ENCODE measurements around the gene SYT3.

GRCh38 chr19:50667759-50668231, 28.1 kb upstream of the SYT3 start:
- TF ChIP-seq, protein P1, sequence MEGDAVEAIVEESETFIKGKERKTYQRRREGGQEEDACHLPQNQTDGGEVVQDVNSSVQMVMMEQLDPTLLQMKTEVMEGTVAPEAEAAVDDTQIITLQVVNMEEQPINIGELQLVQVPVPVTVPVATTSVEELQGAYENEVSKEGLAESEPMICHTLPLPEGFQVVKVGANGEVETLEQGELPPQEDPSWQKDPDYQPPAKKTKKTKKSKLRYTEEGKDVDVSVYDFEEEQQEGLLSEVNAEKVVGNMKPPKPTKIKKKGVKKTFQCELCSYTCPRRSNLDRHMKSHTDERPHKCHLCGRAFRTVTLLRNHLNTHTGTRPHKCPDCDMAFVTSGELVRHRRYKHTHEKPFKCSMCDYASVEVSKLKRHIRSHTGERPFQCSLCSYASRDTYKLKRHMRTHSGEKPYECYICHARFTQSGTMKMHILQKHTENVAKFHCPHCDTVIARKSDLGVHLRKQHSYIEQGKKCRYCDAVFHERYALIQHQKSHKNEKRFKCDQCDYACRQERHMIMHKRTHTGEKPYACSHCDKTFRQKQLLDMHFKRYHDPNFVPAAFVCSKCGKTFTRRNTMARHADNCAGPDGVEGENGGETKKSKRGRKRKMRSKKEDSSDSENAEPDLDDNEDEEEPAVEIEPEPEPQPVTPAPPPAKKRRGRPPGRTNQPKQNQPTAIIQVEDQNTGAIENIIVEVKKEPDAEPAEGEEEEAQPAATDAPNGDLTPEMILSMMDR (tag by site-specific recombination; IDR thresholded peaks at IDR 0.05) = no peak
- TF ChIP-seq MEIS1 (CRISPR knock-in tag; IDR thresholded peaks at IDR 0.05; ENCODE audit: borderline replicate concordance) = no peak
- TF ChIP-seq ZNF146 (tag by site-specific recombination; IDR thresholded peaks at IDR 0.05) = no peak
- no peak for TF ChIP-seq ZSCAN18 (tag by site-specific recombination; IDR thresholded peaks at IDR 0.05)
- TF ChIP-seq, protein P2, sequence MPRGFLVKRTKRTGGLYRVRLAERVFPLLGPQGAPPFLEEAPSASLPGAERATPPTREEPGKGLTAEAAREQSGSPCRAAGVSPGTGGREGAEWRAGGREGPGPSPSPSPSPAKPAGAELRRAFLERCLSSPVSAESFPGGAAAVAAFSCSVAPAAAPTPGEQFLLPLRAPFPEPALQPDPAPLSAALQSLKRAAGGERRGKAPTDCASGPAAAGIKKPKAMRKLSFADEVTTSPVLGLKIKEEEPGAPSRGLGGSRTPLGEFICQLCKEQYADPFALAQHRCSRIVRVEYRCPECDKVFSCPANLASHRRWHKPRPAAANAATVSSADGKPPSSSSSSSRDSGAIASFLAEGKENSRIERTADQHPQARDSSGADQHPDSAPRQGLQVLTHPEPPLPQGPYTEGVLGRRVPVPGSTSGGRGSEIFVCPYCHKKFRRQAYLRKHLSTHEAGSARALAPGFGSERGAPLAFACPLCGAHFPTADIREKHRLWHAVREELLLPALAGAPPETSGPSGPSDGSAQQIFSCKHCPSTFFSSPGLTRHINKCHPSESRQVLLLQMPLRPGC (tag by site-specific recombination; IDR thresholded peaks at IDR 0.05) = no peak
- TF ChIP-seq MYNN (tag by site-specific recombination; IDR thresholded peaks at IDR 0.05; ENCODE audit: borderline replicate concordance) = no peak
- TF ChIP-seq, protein P3, sequence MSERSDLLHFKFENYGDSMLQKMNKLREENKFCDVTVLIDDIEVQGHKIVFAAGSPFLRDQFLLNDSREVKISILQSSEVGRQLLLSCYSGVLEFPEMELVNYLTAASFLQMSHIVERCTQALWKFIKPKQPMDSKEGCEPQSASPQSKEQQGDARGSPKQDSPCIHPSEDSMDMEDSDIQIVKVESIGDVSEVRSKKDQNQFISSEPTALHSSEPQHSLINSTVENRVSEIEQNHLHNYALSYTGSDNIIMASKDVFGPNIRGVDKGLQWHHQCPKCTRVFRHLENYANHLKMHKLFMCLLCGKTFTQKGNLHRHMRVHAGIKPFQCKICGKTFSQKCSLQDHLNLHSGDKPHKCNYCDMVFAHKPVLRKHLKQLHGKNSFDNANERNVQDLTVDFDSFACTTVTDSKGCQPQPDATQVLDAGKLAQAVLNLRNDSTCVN (tag by site-specific recombination; optimal IDR thresholded peaks at IDR 0.05) = peak; percentile 29
- no peak for TF ChIP-seq ZNF692 (tag by site-specific recombination; IDR thresholded peaks at IDR 0.05)
- no peak for TF ChIP-seq ZNF274 (IDR thresholded peaks at IDR 0.05; ENCODE audit: low read length)
- TF ChIP-seq ZNF274 (tag by site-specific recombination; IDR thresholded peaks at IDR 0.05; ENCODE audit: borderline replicate concordance) = no peak
- no peak for TF ChIP-seq ZNF280D (tag by site-specific recombination; IDR thresholded peaks at IDR 0.05)
- TF ChIP-seq, protein P4, sequence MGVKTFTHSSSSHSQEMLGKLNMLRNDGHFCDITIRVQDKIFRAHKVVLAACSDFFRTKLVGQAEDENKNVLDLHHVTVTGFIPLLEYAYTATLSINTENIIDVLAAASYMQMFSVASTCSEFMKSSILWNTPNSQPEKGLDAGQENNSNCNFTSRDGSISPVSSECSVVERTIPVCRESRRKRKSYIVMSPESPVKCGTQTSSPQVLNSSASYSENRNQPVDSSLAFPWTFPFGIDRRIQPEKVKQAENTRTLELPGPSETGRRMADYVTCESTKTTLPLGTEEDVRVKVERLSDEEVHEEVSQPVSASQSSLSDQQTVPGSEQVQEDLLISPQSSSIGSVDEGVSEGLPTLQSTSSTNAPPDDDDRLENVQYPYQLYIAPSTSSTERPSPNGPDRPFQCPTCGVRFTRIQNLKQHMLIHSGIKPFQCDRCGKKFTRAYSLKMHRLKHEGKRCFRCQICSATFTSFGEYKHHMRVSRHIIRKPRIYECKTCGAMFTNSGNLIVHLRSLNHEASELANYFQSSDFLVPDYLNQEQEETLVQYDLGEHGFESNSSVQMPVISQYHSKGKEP (tag by site-specific recombination; IDR thresholded peaks at IDR 0.05) = no peak
- no peak for TF ChIP-seq ZNF214 (tag by site-specific recombination; IDR thresholded peaks at IDR 0.05; ENCODE audit: borderline replicate concordance)
- no peak for TF ChIP-seq ZNF610 (tag by site-specific recombination; IDR thresholded peaks at IDR 0.05; ENCODE audit: borderline replicate concordance)

Measured in HEK293 (cell line).